Chondrocyte (in vitro differentiated cells): ENCODE measurements around the gene PAIP2B. TPM values are rescaled to one million over a fixed set of nuclear protein-coding genes. Genes with fewer than 3 reads are reported as not detected.
A peak's percentile ranks its signal among the peaks of the same experiment; 100 is the strongest.

Source experiments
- DNase-seq: peaks from one replicate; pipeline ENCODE4 v3.0.0; 2021; ENCODE audit warnings: mixed read lengths, low spot score
- H3K27ac Mint-ChIP-seq: one replicate; pipeline ENCODE4 v1.8.0; 2021; ENCODE audit warnings: mild to moderate bottlenecking, moderate library complexity, mixed read lengths; ENCODE audit not compliant: unreplicated experiment
- H3K27me3 Mint-ChIP-seq: 2 replicates; pipeline ENCODE4 v1.8.0; 2021; ENCODE audit warnings: low read depth, mixed read lengths
- H3K36me3 Mint-ChIP-seq: 2 replicates; pipeline ENCODE4 v1.8.0; 2021; ENCODE audit warnings: low read depth, mixed read lengths
- H3K4me1 Mint-ChIP-seq: 2 replicates; pipeline ENCODE4 v1.8.0; 2021; ENCODE audit warnings: low read depth, mild to moderate bottlenecking, mixed read lengths
- H3K4me3 Mint-ChIP-seq: one replicate; pipeline ENCODE4 v1.8.0; 2021; ENCODE audit warnings: mild to moderate bottlenecking, moderate library complexity, mixed read lengths; ENCODE audit not compliant: unreplicated experiment
- H3K9me3 Mint-ChIP-seq: 2 replicates; pipeline ENCODE4 v1.8.0; 2021; ENCODE audit warnings: low read depth, mixed read lengths
- CTCF ChIP-seq: fragments of 200-600 bp; sonication (generic); IDR thresholded peaks from 2 replicates; pipeline ENCODE4 v1.5.0; 2021; ENCODE audit warnings: antibody characterized with exemption, mild to moderate bottlenecking, moderate library complexity
- total RNA-seq: library from RNA; stranded (reverse); gene quantifications from 3 replicates; pipeline ENCODE4 v1.2.1, GENCODE V29; 2021

The PAIP2B gene
- total RNA-seq, 1 donor from 2014 or later: 0.70 TPM

GRCh38 chr2:71250935-71251334 is 24.0 kb upstream of the PAIP2B start:
- Mint-ChIP-seq H3K27ac (no peak overlapping the region), H3K27me3 (peaks cover 46% of the 10 kb centered on the region), H3K4me3 (no peak overlapping the region), H3K9me3 (peaks cover 16% of the 10 kb centered on the region), H3K36me3 (peaks cover 5% of the 10 kb centered on the region), H3K4me1 (peaks cover 8% of the 10 kb centered on the region)
- DNase-seq: no peak
- no peak for TF ChIP-seq CTCF

GRCh38 chr2:71244302-71244660 is 17.4 kb upstream of the PAIP2B start:
- Mint-ChIP-seq H3K4me1 (peaks cover 7% of the 10 kb centered on the region), H3K27me3 (peaks cover 50% of the 10 kb centered on the region), H3K4me3 (no peak overlapping the region), H3K36me3 (no peaks in the 10 kb centered on the region), H3K9me3 (peaks cover 8% of the 10 kb centered on the region), H3K27ac (no peak overlapping the region)
- TF ChIP-seq CTCF: no peak
- no peak for DNase-seq

GRCh38 chr2:71243634-71244301 is 16.9 kb upstream of the PAIP2B start:
- Mint-ChIP-seq H3K36me3 (no peaks in the 10 kb centered on the region), H3K4me1 (peaks cover 7% of the 10 kb centered on the region), H3K4me3 (no peak overlapping the region), H3K27me3 (peaks cover 47% of the 10 kb centered on the region), H3K9me3 (peaks cover 8% of the 10 kb centered on the region), H3K27ac (no peak overlapping the region)
- no peak for TF ChIP-seq CTCF
- no peak for DNase-seq

GRCh38 chr2:71240794-71241193 is 13.9 kb upstream of the PAIP2B start:
- no peak overlapping the region for H3K4me3 Mint-ChIP-seq
- peaks cover 48% of the 10 kb centered on the region for H3K27me3 Mint-ChIP-seq
- H3K4me1 Mint-ChIP-seq: peaks cover 7% of the 10 kb centered on the region
- DNase-seq: no peak
- peak overlapping the region; percentile 43 for H3K27ac Mint-ChIP-seq
- no peak for TF ChIP-seq CTCF
- H3K9me3 Mint-ChIP-seq: no peaks in the 10 kb centered on the region
- H3K36me3 Mint-ChIP-seq: peaks cover 2% of the 10 kb centered on the region

DNA sequence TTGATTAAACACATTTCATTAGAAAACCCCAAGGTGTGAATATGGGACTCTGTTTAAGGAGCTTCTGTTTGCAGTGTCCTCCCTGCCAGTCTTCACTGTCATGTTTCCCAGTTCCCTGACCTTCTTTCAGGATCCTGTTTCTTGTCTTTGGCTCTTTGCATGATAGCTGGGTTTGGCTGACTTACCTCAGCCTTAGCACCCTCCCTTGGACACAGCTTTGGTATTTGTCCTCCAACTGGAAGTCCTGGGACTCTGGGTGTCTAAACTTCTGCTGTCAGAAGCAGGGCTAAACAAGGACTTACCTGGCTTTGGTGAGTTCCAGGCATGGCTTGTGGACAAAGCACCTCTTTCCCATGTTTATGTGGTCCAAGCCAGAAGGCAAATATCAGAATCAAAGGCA is 11.2 kb upstream of the PAIP2B start:
- peaks cover 51% of the 10 kb centered on the region for H3K27me3 Mint-ChIP-seq
- H3K27ac Mint-ChIP-seq: no peak overlapping the region
- no peak for TF ChIP-seq CTCF

More for the DNA sequence above, 11.2 kb upstream of the PAIP2B start:
- H3K9me3 Mint-ChIP-seq: peaks cover 5% of the 10 kb centered on the region
- H3K4me1 Mint-ChIP-seq: peaks cover 4% of the 10 kb centered on the region
- peaks cover 2% of the 10 kb centered on the region for H3K36me3 Mint-ChIP-seq
- no peak overlapping the region for H3K4me3 Mint-ChIP-seq
- DNase-seq: no peak
